ENCODE data around the gene TP53AIP1.

The TP53AIP1 gene

DNA sequence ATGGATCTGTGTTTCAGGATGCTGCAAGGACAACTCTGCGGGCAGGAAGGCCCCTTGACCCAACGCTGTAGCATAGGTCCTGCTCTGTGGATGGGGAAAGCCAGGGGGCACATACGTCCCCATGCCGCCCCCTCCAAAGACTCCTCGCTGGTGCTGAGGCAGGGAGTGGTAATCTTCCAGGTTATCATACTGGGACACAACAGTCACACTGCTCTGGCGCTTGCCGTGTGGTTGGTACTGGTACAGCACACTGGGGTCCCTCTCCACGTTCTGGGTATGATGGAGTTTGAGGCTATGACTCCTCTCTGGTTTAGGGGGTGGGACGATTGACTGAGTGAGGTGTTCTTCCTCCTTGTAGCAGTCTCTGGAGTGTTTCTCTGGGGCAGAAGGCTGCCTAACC lies 26.2 kb upstream of the TP53AIP1 start:
- no peak overlapping the region for H3K4me3 ChIP-seq (ENCODE audit: low read depth, low read length)
- TF ChIP-seq, protein P1, sequence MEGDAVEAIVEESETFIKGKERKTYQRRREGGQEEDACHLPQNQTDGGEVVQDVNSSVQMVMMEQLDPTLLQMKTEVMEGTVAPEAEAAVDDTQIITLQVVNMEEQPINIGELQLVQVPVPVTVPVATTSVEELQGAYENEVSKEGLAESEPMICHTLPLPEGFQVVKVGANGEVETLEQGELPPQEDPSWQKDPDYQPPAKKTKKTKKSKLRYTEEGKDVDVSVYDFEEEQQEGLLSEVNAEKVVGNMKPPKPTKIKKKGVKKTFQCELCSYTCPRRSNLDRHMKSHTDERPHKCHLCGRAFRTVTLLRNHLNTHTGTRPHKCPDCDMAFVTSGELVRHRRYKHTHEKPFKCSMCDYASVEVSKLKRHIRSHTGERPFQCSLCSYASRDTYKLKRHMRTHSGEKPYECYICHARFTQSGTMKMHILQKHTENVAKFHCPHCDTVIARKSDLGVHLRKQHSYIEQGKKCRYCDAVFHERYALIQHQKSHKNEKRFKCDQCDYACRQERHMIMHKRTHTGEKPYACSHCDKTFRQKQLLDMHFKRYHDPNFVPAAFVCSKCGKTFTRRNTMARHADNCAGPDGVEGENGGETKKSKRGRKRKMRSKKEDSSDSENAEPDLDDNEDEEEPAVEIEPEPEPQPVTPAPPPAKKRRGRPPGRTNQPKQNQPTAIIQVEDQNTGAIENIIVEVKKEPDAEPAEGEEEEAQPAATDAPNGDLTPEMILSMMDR (IDR thresholded peaks at IDR 0.05; ENCODE audit: borderline replicate concordance, insufficient read depth, low read depth, low read length), result no peak

- no peak overlapping the region for H3K4me3 ChIP-seq (ENCODE audit: low read depth, low read length)
- TF ChIP-seq, protein P1 (IDR thresholded peaks at IDR 0.05; ENCODE audit: borderline replicate concordance, insufficient read depth, low read depth, low read length), result no peak
These were observed 24.9 kb upstream of the TP53AIP1 start for GRCh38 chr11:128967578-128967977.

DNA sequence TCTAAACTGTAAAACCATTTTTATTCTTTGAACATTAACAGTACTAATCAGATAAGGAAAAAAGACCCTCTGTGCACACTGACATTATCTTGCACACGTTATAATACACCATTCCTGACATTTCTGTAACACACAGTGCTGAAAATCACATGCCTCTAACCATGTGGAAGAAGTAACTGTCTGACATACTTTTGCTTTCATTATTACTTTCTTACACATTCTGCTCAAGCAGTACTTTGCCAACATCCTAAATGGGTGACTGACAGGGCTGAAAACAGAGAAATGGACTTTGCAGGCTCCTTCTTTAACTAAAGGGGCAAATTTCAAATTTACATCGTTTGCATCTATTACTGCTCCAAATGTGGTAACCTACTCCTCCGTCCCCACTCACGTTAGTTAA lies 22.8 kb upstream of the TP53AIP1 start:
- TF ChIP-seq, protein P1 (IDR thresholded peaks at IDR 0.05; ENCODE audit: borderline replicate concordance, insufficient read depth, low read depth, low read length), result no peak
- H3K4me3 ChIP-seq (ENCODE audit: low read depth, low read length), result no peak overlapping the region

DNA sequence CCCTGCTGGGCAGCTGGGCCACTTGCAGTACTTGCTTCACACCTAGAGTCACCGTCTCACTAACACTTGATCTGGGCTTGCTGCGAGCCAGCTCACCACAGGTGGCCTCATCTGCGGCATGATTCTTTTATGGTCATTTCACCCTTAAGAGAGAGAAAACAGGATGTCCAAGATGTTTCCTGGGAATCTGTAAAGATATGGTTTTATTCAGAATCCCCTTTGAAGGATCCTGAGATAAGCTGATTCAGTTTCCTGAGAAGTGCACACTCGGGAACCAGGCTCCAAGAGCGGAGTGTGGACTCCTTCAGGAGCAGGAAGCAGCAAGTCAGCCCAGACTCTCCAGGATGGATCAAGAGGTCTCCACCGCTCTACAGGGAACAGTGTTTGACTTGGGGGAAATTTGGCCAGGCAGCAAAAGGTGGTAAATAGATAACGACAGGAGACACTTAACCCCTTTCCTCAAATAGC lies 21.8 kb upstream of the TP53AIP1 start:
- TF ChIP-seq, protein P1 (IDR thresholded peaks at IDR 0.05; ENCODE audit: borderline replicate concordance, insufficient read depth, low read depth, low read length), result no peak
- no peak overlapping the region for H3K4me3 ChIP-seq (ENCODE audit: low read depth, low read length)

GRCh38 chr11:128963744-128964325 lies 21.2 kb upstream of the TP53AIP1 start:
- H3K4me3 ChIP-seq (ENCODE audit: low read depth, low read length), result no peak overlapping the region
- TF ChIP-seq, protein P1 (IDR thresholded peaks at IDR 0.05; ENCODE audit: borderline replicate concordance, insufficient read depth, low read depth, low read length), result no peak

- TF ChIP-seq, protein P1 (IDR thresholded peaks at IDR 0.05; ENCODE audit: borderline replicate concordance, insufficient read depth, low read depth, low read length), result no peak
These were observed 20.2 kb upstream of the TP53AIP1 start for GRCh38 chr11:128962896-128963295.

GRCh38 chr11:128961645-128962044 lies 19.0 kb upstream of the TP53AIP1 start:
- no peak overlapping the region for H3K4me3 ChIP-seq (ENCODE audit: low read depth, low read length)
- TF ChIP-seq, protein P1 (IDR thresholded peaks at IDR 0.05; ENCODE audit: borderline replicate concordance, insufficient read depth, low read depth, low read length), result no peak

More at GRCh38 chr11:128962896-128963295, 20.2 kb upstream of the TP53AIP1 start:
- no peak overlapping the region for H3K4me3 ChIP-seq (ENCODE audit: low read depth, low read length)
